Fibroblast of lung (primary cell): Measurements from ENCODE around the gene ATG7.

Source experiments
- EZH2 ChIP-seq: IDR thresholded peaks from 2 replicates; pipeline ENCODE4 v1.5.1; 2012; ENCODE audit warnings: low read length, control low read depth, mild to moderate bottlenecking; ENCODE audit errors: missing control alignments
- TF ChIP-seq, protein P1 (sequence below), 2 donors: IDR thresholded peaks in 1 of 2; conservative IDR thresholded peaks in 1 of 2; 1 replicate in 1 of 2; 2 replicates in 1 of 2; pipeline ENCODE4 v1.5.1; 2011 to 2012; ENCODE audit warnings: low read length in 2 of 2, control low read depth in 1 of 2, inconsistent platforms in 1 of 2, low read depth in 1 of 2, mild to moderate bottlenecking in 1 of 2

DNA sequence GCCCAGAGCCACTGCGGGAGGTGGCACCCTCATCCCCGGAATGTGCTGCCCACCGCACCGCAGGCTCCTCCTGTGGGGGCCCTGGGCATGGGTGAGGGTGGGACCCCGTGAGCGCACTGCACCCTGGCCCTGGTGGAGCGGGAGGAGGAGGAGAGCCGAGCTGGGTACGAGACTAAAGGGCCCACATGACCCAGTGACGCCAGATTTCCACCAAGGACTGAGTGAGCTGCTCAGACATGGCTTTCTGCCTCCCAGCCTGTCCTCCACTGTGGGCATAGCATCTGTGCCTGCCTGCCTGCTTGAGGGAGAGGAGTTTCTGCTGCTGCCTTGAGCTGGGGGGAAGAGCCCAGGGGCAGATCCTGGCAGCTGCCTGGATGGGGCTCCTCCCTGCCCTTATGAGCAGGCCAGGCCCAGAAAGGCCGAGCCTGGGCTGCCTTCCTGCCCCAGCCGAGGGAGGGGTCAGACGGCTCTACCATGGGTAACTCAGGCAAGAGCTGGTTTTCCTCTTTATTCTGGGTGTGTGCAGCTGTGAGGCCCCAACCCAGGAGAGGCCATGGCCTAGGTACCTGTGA is 283.1 kb downstream of the ATG7 start:
- TF ChIP-seq, protein P1, sequence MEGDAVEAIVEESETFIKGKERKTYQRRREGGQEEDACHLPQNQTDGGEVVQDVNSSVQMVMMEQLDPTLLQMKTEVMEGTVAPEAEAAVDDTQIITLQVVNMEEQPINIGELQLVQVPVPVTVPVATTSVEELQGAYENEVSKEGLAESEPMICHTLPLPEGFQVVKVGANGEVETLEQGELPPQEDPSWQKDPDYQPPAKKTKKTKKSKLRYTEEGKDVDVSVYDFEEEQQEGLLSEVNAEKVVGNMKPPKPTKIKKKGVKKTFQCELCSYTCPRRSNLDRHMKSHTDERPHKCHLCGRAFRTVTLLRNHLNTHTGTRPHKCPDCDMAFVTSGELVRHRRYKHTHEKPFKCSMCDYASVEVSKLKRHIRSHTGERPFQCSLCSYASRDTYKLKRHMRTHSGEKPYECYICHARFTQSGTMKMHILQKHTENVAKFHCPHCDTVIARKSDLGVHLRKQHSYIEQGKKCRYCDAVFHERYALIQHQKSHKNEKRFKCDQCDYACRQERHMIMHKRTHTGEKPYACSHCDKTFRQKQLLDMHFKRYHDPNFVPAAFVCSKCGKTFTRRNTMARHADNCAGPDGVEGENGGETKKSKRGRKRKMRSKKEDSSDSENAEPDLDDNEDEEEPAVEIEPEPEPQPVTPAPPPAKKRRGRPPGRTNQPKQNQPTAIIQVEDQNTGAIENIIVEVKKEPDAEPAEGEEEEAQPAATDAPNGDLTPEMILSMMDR (conservative IDR thresholded peaks at IDR 0.05 in 1 of 2, IDR thresholded peaks at IDR 0.05 in 1 of 2; ENCODE audit: low read depth in 1 of 2, low read length in 2 of 2), result no peak
- TF ChIP-seq EZH2, result no peak
